Panc1 (cell line): ENCODE measurements around the gene RING1.

Source experiments
- CTCF ChIP-seq: fragments of 450-650 bp; IDR thresholded peaks from 2 replicates; pipeline ENCODE4 v1.5.1; 2017; ENCODE audit warnings: mild to moderate bottlenecking
- REST ChIP-seq, 2 experiments: IDR thresholded peaks; 2 replicates each; pipeline ENCODE4 v1.6.1; 2011 to 2012; ENCODE audit warnings: low read depth in 2 of 2, control low read depth in 1 of 2, low read length in 1 of 2, mild to moderate bottlenecking in 1 of 2, moderate library complexity in 1 of 2; ENCODE audit not compliant: insufficient read depth in 1 of 2

GRCh38 chr6:33187809-33188208, 20.5 kb upstream of the RING1 start:
- TF ChIP-seq CTCF (no peak), REST (IDR thresholded peaks at IDR 0.05; ENCODE audit: insufficient read depth in 1 of 2, low read depth in 2 of 2, low read length in 1 of 2) (no peak)
